Activated T-helper 2 cell treated with anti-CD3 and anti-CD28 coated beads, Interferon-gamma antibody, Interleukin-2, Interleukin-4, amounts not matched to agents 10 μg/mL and 5 μg/mL and 100 μg/mL, durations not matched to agents 14 hours and 24 hours and 36 hours (primary cell): ENCODE data around the gene PIEZO2. TPM values are rescaled to one million over a fixed set of nuclear protein-coding genes. Genes with fewer than 3 reads are reported as not detected.

Experiments used
- DNase-seq: peaks from one replicate; pipeline ENCODE4 v3.0.0; 2021; ENCODE audit warnings: low spot score
- H3K27ac Mint-ChIP-seq: one replicate; pipeline ENCODE4 v1.8.0; 2021; ENCODE audit warnings: mixed read lengths
- H3K27me3 Mint-ChIP-seq: one replicate; pipeline ENCODE4 v1.8.0; 2021; ENCODE audit warnings: low read depth, mixed read lengths
- H3K36me3 Mint-ChIP-seq: one replicate; pipeline ENCODE4 v1.8.0; 2021; ENCODE audit warnings: low read depth, mixed read lengths
- H3K4me1 Mint-ChIP-seq: one replicate; pipeline ENCODE4 v1.8.0; 2021; ENCODE audit warnings: low read depth, mixed read lengths
- H3K4me3 Mint-ChIP-seq: one replicate; pipeline ENCODE4 v1.8.0; 2021; ENCODE audit warnings: low read depth, mild to moderate bottlenecking, moderate library complexity, mixed read lengths
- H3K9me3 Mint-ChIP-seq: one replicate; pipeline ENCODE4 v1.8.0; 2021; ENCODE audit warnings: mixed read lengths
- intact Hi-C: fragments of 100-400 bp; cut with micrococcal nuclease; formaldehyde crosslinking; loops from one replicate; pipeline ENCODE4 v1.15.1; 2023
- total RNA-seq: library from RNA; stranded (reverse); gene quantifications from 2 replicates; pipeline ENCODE4 v1.2.3, GENCODE V29; 2022

The PIEZO2 gene
- total RNA-seq, 1 donor from 2014 or later, result not detected

- no peaks in the 10 kb centered on the region for H3K36me3 Mint-ChIP-seq
- no peak for DNase-seq
- H3K4me3 Mint-ChIP-seq, result no peak overlapping the region
- intact Hi-C loops, result no loop called here
- no peaks in the 10 kb centered on the region for H3K9me3 Mint-ChIP-seq
- H3K27me3 Mint-ChIP-seq, result no peaks in the 10 kb centered on the region
- H3K27ac Mint-ChIP-seq, result no peak overlapping the region
- H3K4me1 Mint-ChIP-seq, result no peaks in the 10 kb centered on the region
Observed at GRCh38 chr18:11021477-11021876, 127.9 kb downstream of the PIEZO2 start.

- intact Hi-C loops, result no loop called here
- Mint-ChIP-seq H3K36me3 (no peaks in the 10 kb centered on the region), H3K4me3 (no peak overlapping the region), H3K4me1 (no peaks in the 10 kb centered on the region), H3K27ac (no peak overlapping the region), H3K9me3 (no peaks in the 10 kb centered on the region), H3K27me3 (no peaks in the 10 kb centered on the region)
- DNase-seq, result no peak
Observed at GRCh38 chr18:11020877-11021414, 128.4 kb downstream of the PIEZO2 start.

- Mint-ChIP-seq H3K4me3 (no peak overlapping the region), H3K36me3 (no peaks in the 10 kb centered on the region), H3K9me3 (no peaks in the 10 kb centered on the region), H3K27ac (no peak overlapping the region), H3K27me3 (no peaks in the 10 kb centered on the region), H3K4me1 (no peaks in the 10 kb centered on the region)
- no peak for DNase-seq
- intact Hi-C loops, result no loop called here
Observed at GRCh38 chr18:11020161-11020853, 129.1 kb downstream of the PIEZO2 start.

- Mint-ChIP-seq H3K4me1 (no peaks in the 10 kb centered on the region), H3K9me3 (no peaks in the 10 kb centered on the region), H3K36me3 (no peaks in the 10 kb centered on the region), H3K27ac (no peak overlapping the region), H3K4me3 (no peak overlapping the region), H3K27me3 (no peaks in the 10 kb centered on the region)
- intact Hi-C loops, result no loop called here
- DNase-seq, result no peak
Observed at GRCh38 chr18:11019295-11020105, 129.9 kb downstream of the PIEZO2 start.

- H3K27ac Mint-ChIP-seq, result no peak overlapping the region
- H3K4me1 Mint-ChIP-seq, result no peaks in the 10 kb centered on the region
- H3K4me3 Mint-ChIP-seq, result no peak overlapping the region
- intact Hi-C loops, result no loop called here
- no peaks in the 10 kb centered on the region for H3K27me3 Mint-ChIP-seq
- H3K9me3 Mint-ChIP-seq, result no peaks in the 10 kb centered on the region
- no peak for DNase-seq
- no peaks in the 10 kb centered on the region for H3K36me3 Mint-ChIP-seq
Observed at GRCh38 chr18:11009869-11010268, 139.5 kb downstream of the PIEZO2 start.

DNA sequence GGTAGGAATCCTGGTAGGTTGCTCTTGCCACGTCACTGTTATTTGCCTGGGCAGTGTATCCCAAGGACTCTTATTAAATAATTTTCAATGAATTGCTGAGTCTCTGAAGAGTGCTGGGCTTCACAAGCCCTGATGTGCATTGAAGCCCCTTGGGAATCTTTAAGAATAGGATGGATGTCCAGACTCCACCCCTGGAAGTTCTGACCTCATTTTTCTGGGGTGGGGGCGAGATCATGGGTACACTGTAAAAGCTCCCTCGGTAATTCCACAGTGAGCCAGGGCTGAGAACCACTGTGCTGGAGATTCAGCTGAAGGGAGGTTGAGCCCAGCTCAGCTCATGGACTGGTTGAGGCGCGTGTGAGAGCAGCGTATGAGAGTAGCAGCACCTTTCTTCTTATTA lies 140.2 kb downstream of the PIEZO2 start:
- DNase-seq, result no peak
- Mint-ChIP-seq H3K9me3 (no peaks in the 10 kb centered on the region), H3K27me3 (no peaks in the 10 kb centered on the region), H3K4me1 (no peaks in the 10 kb centered on the region), H3K27ac (no peak overlapping the region), H3K4me3 (no peak overlapping the region), H3K36me3 (no peaks in the 10 kb centered on the region)
- intact Hi-C loops, result no loop called here

DNA sequence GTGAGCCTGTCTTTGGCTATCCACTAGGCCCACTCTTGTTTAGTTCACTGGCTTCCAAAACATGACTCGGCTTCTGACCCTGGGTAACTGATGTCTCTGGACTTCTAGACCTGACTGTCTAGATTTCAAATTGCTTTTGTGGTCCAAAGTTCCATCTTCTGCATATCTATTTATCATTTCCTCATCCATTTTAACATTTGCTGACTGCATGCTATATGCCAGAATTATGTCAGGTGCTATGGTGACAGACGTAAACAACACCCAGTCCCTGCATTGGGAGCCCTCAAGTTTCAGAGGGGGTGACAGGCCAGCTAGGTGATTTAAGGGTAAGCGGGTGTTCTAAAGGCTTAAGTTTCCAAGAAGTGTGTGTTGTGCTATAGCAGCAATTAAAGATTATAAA lies 140.9 kb downstream of the PIEZO2 start:
- Mint-ChIP-seq H3K27ac (no peak overlapping the region), H3K4me3 (no peak overlapping the region), H3K9me3 (no peaks in the 10 kb centered on the region), H3K36me3 (no peaks in the 10 kb centered on the region), H3K27me3 (no peaks in the 10 kb centered on the region), H3K4me1 (no peaks in the 10 kb centered on the region)
- intact Hi-C loops, result no loop called here
- no peak for DNase-seq

DNA sequence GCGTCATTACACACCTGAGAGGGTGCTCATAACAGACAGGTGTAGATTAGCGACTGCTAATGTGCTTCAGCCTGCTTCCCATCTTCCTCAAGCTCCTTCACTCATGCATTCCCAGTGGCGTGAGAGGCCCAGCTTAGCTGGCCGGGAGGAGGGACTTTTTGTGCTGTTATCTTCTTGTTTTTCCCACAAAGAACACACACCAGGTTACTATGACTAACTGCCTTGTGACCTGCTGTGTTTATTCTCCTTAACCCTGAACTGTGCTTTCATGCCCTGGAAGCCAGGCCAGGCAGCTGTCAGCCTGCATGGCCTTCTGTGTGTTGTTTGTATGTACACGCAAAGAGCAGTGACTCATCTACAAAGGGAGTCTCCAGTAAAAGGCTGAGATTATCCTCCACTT lies 143.8 kb downstream of the PIEZO2 start:
- H3K36me3 Mint-ChIP-seq, result no peaks in the 10 kb centered on the region
- DNase-seq, result no peak
- H3K9me3 Mint-ChIP-seq, result no peaks in the 10 kb centered on the region
- no peaks in the 10 kb centered on the region for H3K27me3 Mint-ChIP-seq
- no peaks in the 10 kb centered on the region for H3K4me1 Mint-ChIP-seq
- no peak overlapping the region for H3K4me3 Mint-ChIP-seq
- no peak overlapping the region for H3K27ac Mint-ChIP-seq
- intact Hi-C loops, result no loop called here

GRCh38 chr18:11004951-11005350 lies 144.4 kb downstream of the PIEZO2 start:
- intact Hi-C loops, result no loop called here
- Mint-ChIP-seq H3K36me3 (no peaks in the 10 kb centered on the region), H3K27me3 (no peaks in the 10 kb centered on the region), H3K4me3 (no peak overlapping the region), H3K4me1 (no peaks in the 10 kb centered on the region), H3K9me3 (no peaks in the 10 kb centered on the region), H3K27ac (no peak overlapping the region)
- DNase-seq, result no peak

DNA sequence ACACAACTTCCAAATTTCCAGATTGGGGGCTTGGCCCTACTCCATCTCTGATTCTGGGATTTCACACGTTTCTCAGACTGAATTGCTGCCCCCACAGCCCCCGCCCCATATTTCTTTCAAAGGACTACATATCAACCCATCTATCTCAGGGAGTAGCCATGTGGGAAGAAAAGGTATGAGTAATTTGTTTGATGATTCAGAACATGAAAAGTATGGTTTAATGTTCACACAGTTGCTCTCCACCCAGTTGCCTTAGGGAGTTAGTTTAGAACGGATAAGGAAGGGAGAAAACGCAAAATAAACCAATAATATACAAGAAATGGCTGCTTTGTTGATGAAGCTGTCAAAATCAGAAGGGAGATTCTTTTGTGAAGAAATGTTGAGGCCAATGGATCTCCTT lies 145.1 kb downstream of the PIEZO2 start:
- Mint-ChIP-seq H3K27me3 (no peaks in the 10 kb centered on the region), H3K36me3 (no peaks in the 10 kb centered on the region), H3K9me3 (no peaks in the 10 kb centered on the region), H3K4me3 (no peak overlapping the region), H3K4me1 (no peaks in the 10 kb centered on the region), H3K27ac (no peak overlapping the region)
- intact Hi-C loops, result no loop called here
- DNase-seq, result no peak

GRCh38 chr18:11002796-11003195 lies 146.6 kb downstream of the PIEZO2 start:
- no peaks in the 10 kb centered on the region for H3K9me3 Mint-ChIP-seq
- H3K4me1 Mint-ChIP-seq, result no peaks in the 10 kb centered on the region
- no peaks in the 10 kb centered on the region for H3K36me3 Mint-ChIP-seq
- intact Hi-C loops, result no loop called here
- no peak overlapping the region for H3K4me3 Mint-ChIP-seq
- H3K27me3 Mint-ChIP-seq, result no peaks in the 10 kb centered on the region
- H3K27ac Mint-ChIP-seq, result no peak overlapping the region
- no peak for DNase-seq

DNA sequence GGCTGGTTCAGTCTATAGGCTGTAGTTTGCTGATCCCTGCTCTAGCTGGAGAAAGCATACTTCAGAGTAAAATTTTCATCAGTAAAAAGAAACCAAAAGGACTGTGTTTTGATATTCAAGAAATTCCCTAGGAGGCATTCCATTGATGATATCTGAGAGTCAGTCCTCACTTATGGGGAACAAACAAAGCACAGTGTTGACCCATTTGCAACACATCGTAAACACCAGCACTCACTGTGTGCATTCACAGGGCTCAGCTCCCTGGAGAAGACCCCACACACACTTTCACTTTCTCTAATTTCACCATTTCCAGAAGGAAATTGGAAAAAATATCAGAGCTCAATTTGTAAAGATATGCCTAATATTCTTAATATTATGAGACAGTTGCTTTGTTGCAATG lies 147.1 kb downstream of the PIEZO2 start:
- H3K27ac Mint-ChIP-seq, result no peak overlapping the region
- no peaks in the 10 kb centered on the region for H3K4me1 Mint-ChIP-seq
- H3K36me3 Mint-ChIP-seq, result no peaks in the 10 kb centered on the region
- DNase-seq, result no peak
- no peaks in the 10 kb centered on the region for H3K9me3 Mint-ChIP-seq
- no peaks in the 10 kb centered on the region for H3K27me3 Mint-ChIP-seq
- no peak overlapping the region for H3K4me3 Mint-ChIP-seq
- intact Hi-C loops, result no loop called here

DNA sequence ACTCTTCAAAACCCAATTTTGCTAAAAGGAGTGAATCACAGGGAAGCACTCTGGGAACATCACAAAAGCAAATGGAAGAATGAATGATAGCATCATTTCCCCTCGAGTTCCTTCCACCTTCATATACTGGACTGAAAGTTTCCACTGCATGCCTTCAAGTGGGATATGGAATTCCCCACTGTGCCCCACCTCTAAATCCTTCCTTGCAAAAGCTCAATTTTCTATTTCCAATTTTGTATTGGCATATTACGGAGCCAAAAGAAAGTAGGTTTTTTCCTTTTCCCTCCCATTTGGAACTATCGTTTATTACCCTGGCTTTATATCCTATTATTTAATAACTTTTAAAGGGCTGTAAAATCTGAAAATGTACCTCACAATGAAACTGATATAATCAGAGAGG lies 149.3 kb downstream of the PIEZO2 start:
- Mint-ChIP-seq H3K9me3 (peaks cover 14% of the 10 kb centered on the region), H3K4me1 (peaks cover 2% of the 10 kb centered on the region), H3K27me3 (no peaks in the 10 kb centered on the region), H3K36me3 (no peaks in the 10 kb centered on the region), H3K27ac (no peak overlapping the region), H3K4me3 (no peak overlapping the region)
- no peak for DNase-seq
- intact Hi-C loops, result no loop called here
